ENCODE measurements around the gene AAGAB.
"Not testable (repeated sequence)": the region's sequence is repeated elsewhere in the genome, so short reads cannot be mapped to it uniquely, and the experiment has no call there.

Gene AAGAB

GRCh38 chr15:67171471-67171870, 83.0 kb downstream of the AAGAB start:
- no peak for DNase-seq (ENCODE audit: low read depth in 2 of 2)

GRCh38 chr15:67170143-67170925, 84.1 kb downstream of the AAGAB start:
- DNase-seq (ENCODE audit: low read depth in 2 of 2): no peak

GRCh38 chr15:67168694-67169093, 85.8 kb downstream of the AAGAB start:
- no peak for DNase-seq (ENCODE audit: low read depth in 2 of 2)

GRCh38 chr15:67167091-67167490, 87.4 kb downstream of the AAGAB start:
- no peak for DNase-seq (ENCODE audit: low read depth in 2 of 2)

GRCh38 chr15:67166280-67167009, 88.0 kb downstream of the AAGAB start:
- no peak for DNase-seq (ENCODE audit: low read depth in 2 of 2)

- DNase-seq (ENCODE audit: low read depth in 2 of 2): no peak
Observed at GRCh38 chr15:67165254-67166253, 88.9 kb downstream of the AAGAB start.

GRCh38 chr15:67164811-67165253, 89.6 kb downstream of the AAGAB start:
- no peak for DNase-seq (ENCODE audit: low read depth in 2 of 2)

GRCh38 chr15:67164401-67164791, 90.1 kb downstream of the AAGAB start:
- DNase-seq (ENCODE audit: low read depth in 2 of 2): no peak

GRCh38 chr15:67163180-67163579, 91.3 kb downstream of the AAGAB start:
- DNase-seq (ENCODE audit: low read depth in 2 of 2): no peak

- DNase-seq (ENCODE audit: low read depth in 2 of 2): no peak
Observed at GRCh38 chr15:67161881-67162280, 92.6 kb downstream of the AAGAB start.

GRCh38 chr15:67161412-67161811, 93.0 kb downstream of the AAGAB start:
- no peak for DNase-seq (ENCODE audit: low read depth in 2 of 2)

GRCh38 chr15:67158367-67158766, 96.1 kb downstream of the AAGAB start:
- no peak for DNase-seq (ENCODE audit: low read depth in 2 of 2)

- no peak for DNase-seq (ENCODE audit: low read depth in 2 of 2)
Observed at GRCh38 chr15:67157521-67158252, 96.8 kb downstream of the AAGAB start.

- no peak for DNase-seq (ENCODE audit: low read depth in 2 of 2)
Observed at GRCh38 chr15:67156834-67157233, 97.6 kb downstream of the AAGAB start.

- no peak for DNase-seq (ENCODE audit: low read depth in 2 of 2)
Observed at GRCh38 chr15:67156426-67156825, 98.0 kb downstream of the AAGAB start.

- DNase-seq (ENCODE audit: low read depth in 2 of 2): no peak
Observed at GRCh38 chr15:67154249-67154648, 100.2 kb downstream of the AAGAB start.

GRCh38 chr15:67153044-67153443, 101.4 kb downstream of the AAGAB start:
- DNase-seq (ENCODE audit: low read depth in 2 of 2): not testable (repeated sequence)

GRCh38 chr15:67152429-67152828, 102.0 kb downstream of the AAGAB start:
- DNase-seq (ENCODE audit: low read depth in 2 of 2): no peak
